ENCODE measurements around the gene HSPA1A. TPM values are rescaled to one million over a fixed set of nuclear protein-coding genes. Genes with fewer than 3 reads are reported as not detected.

HSPA1A gene
- total RNA-seq, 2 experiments from 2014 or later, result 89.8 to 92.7 TPM

DNA sequence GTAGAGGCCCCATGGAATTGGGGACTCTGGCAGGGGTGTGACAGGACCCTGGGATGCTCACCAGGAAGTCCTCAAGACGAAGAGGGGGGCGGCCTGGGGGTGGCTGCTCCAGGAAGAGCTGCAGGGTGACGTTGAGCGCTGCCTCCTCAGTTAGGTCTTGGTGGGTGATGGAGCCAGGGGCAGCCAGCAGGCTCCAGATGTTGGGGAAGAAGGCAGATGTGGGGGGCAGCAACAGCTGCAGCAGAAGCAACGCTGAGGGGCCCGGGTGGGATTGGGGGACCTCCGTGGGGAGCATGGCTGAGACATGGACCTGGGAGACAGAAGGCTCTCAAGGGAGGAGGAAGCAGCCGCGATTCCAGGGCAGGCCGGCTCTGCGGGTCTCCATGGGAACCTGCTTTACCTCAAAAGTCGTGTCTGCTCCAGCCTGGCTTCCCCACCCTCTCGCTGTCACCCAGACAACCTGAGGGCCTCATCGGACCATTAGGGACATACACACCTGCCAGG lies 38.8 kb upstream of the HSPA1A start:
- Mint-ChIP-seq H3K27me3 (no peaks in the 10 kb centered on the region), H3K9me3 (no peaks in the 10 kb centered on the region), H3K4me3 (peak overlapping the region; percentile 51), H3K27ac (peak overlapping the region; percentile 85), H3K4me1 (peaks cover 47% of the 10 kb centered on the region), H3K36me3 (ENCODE audit: low read depth) (peaks cover 12% of the 10 kb centered on the region)
- ChIA-PET POLR2A (no interaction called here), CTCF (interaction anchor here (0.8 to 2.0 kb wide), 4 partner anchors 19 to 47 kb away, joined by 3 to 10 read pairs (median 5); partner anchors contain the start of gene VARS1)
- DNase-seq, result no peak

DNA sequence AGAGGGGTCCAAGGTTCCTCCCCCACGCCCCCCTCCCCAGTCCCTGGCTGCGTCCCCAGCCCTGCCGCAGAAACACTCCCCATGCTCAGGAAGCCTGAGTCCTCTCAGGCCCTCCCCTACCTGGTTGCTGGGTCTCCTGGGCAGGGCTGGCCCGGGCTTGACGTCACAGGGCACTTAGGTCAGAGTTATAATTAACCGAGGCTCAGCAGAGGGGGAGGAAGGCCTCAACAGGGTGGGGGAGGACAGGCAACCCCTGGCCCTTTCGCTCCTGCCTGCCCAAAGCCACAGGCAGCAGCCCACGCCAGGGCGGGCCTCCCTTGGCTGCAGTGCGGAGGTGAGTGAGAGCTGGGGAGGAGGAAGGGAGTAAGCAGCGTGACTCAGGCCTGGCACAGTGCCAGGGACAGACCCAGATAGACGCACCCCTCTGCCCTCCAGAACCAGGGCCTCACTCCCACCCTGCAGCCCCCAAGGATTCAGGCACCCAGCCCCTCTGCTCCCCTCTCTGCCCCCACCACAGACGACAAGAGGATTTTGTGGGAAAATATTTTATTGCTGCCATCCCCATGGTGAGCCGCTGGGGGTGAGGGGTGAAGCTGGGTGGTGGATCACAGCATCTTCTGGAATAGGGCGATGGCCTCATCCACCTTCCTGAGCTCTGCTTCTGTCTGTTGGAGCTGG lies 38.2 kb upstream of the HSPA1A start, which contains the start of gene VWA7:
TSS of gene VWA7 (minus strand) at position 340 of the 678 bp plus-strand sequence. CDS start 549 bp downstream, outside the sequence.
- Mint-ChIP-seq H3K4me1 (peaks cover 43% of the 10 kb centered on the region), H3K36me3 (ENCODE audit: low read depth) (peaks cover 12% of the 10 kb centered on the region), H3K27me3 (no peaks in the 10 kb centered on the region), H3K9me3 (no peaks in the 10 kb centered on the region), H3K4me3 (peak within 1 kb of the TSS; percentile 51), H3K27ac (peak within 1 kb of the TSS; percentile 85)
- POLR2A ChIA-PET, result no interaction called here
- CTCF ChIA-PET, result interaction anchor here (0.6 to 2.0 kb wide), 7 partner anchors 12 to 67 kb away, joined by 3 to 10 read pairs (median 5); partner anchors contain the start of gene VARS1
- peak; percentile 64 for DNase-seq

DNA sequence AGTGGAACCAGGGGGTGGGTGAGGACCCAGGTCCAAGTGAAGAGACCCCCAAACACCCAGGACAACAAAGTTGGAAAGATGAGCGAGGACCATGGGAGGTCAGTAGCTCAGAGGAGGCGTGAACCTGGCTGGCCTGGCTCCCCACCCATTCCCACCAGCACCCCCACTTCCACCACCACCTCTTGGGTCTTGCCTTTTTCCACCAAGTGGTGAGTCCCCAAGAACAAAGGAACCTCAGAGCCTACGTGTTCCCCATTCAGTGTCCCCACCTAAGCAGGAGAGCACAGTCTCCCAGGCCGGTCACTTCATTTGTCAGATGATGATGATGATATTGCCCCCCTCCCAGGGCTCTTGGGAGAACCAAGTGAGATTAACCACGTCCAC lies 37.7 kb upstream of the HSPA1A start:
- DNase-seq, result no peak
- Mint-ChIP-seq H3K4me3 (no peak overlapping the region), H3K9me3 (no peaks in the 10 kb centered on the region), H3K4me1 (peaks cover 39% of the 10 kb centered on the region), H3K27ac (peak overlapping the region; percentile 85), H3K36me3 (ENCODE audit: low read depth) (peaks cover 12% of the 10 kb centered on the region), H3K27me3 (no peaks in the 10 kb centered on the region)
- CTCF ChIA-PET, result interaction anchor here (0.6 to 4.4 kb wide), 10 partner anchors 8 to 66 kb away, joined by 3 to 29 read pairs (median 4); partner anchors contain the start of gene VARS1
- POLR2A ChIA-PET, result no interaction called here

DNA sequence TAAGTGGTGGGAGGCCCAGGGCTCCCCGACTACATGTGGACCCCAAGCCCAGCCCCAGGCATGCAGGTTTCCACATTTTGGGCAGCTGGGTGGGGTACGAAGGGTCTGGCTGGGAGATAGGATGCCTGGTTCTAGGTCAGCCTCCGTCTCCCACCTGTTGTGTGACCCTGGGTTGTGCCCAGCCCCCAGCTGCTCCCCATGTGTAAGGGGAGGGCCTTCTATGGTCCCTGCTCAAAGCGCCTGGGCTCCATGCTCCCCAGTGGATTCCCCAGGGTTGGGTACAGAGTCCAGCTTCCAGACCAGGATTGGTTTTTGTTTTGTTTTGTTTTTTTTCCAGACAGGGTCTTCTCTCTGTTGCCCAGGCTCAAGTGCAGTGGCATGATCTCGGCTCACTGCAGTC lies 37.1 kb upstream of the HSPA1A start:
- Mint-ChIP-seq H3K27ac (no peak overlapping the region), H3K27me3 (no peaks in the 10 kb centered on the region), H3K9me3 (no peaks in the 10 kb centered on the region), H3K36me3 (ENCODE audit: low read depth) (peaks cover 13% of the 10 kb centered on the region), H3K4me3 (no peak overlapping the region), H3K4me1 (peaks cover 34% of the 10 kb centered on the region)
- DNase-seq, result no peak
- ChIA-PET CTCF (interaction anchor here (0.7 to 4.4 kb wide), 7 partner anchors 9 to 66 kb away, joined by 3 to 29 read pairs (median 4); partner anchors contain the start of gene VARS1), POLR2A (interaction anchor here (0.6 kb wide), 1 partner anchor 112 kb away, joined by 3 read pairs; no protein-coding TSS in a partner anchor)

DNA sequence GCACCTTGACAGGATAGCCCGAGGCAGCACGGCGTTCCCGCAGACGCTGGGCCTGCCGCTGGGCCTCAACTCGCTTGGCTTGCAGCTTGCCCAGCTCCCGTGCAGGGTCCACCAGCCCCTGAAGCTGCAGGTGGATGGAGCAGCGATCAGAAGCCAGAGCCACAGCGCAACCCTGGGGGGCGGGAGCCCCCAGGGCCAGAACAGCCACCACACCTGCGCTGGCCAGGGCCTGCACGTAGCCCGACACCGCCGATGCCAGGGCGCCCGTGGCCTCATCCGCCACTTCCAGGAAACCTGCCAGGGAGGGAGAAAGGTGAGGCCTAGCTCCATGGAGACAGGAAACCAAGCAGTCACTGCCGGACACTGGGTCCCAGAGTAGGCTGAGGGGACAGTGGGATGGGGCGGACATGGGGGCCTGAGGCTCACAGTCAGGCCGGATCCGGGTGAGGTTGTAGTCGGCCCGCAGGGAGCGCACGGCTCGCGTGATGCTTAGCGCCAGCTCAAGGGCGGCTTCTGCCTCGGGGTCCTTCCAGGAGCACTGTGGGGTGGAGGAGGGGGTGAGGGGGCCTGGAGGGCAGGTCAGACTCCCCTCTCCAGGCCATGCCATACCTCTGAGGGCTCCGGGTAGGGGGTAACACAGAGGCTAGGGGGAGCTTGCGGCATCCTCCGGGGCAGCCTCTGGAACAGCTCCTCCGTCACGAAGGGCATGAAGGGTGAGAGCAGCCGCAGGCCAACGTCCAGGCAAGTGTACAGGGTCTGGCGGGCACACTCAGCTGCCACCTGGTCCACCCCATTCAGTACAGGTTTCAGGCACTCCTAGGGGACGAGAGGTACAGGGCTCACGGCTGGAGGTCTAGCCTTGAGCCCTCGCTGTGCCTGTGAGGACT lies 36.1 kb upstream of the HSPA1A start:
- H3K4me3 Mint-ChIP-seq, result no peak overlapping the region
- no peaks in the 10 kb centered on the region for H3K9me3 Mint-ChIP-seq
- peaks cover 17% of the 10 kb centered on the region for H3K36me3 Mint-ChIP-seq (ENCODE audit: low read depth)
- no peak for DNase-seq
- H3K4me1 Mint-ChIP-seq, result peaks cover 31% of the 10 kb centered on the region
- H3K27ac Mint-ChIP-seq, result no peak overlapping the region
- ChIA-PET POLR2A (interaction anchor here (0.6 kb wide), 1 partner anchor 113 kb away, joined by 3 read pairs; no protein-coding TSS in a partner anchor), CTCF (interaction anchor here (2.7 to 4.4 kb wide), 2 partner anchors 10 to 16 kb away, joined by 13 to 29 read pairs; partner anchors contain the start of gene VARS1)
- no peaks in the 10 kb centered on the region for H3K27me3 Mint-ChIP-seq

DNA sequence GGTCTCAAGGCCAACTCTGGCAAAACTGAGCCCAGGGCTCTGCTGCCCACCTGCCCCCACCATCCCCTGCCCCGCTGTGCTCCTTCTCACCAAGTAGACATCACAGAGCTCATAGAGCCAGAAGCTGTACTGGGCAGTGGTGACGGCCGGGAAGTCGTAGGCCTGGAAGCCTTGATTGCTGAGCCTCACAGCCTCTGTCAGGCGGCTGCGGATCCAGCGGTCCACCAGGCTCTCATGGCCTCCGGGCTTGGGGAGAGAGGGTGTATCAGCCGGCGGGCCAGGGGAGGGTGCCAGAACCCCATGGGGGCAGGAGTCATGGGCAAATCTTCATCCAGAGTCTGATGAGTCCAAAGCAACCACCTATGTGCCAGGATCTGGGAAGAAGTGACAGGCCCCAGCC lies 35.4 kb upstream of the HSPA1A start:
- no peak overlapping the region for H3K27ac Mint-ChIP-seq
- peaks cover 22% of the 10 kb centered on the region for H3K36me3 Mint-ChIP-seq (ENCODE audit: low read depth)
- peaks cover 29% of the 10 kb centered on the region for H3K4me1 Mint-ChIP-seq
- H3K9me3 Mint-ChIP-seq, result no peaks in the 10 kb centered on the region
- H3K4me3 Mint-ChIP-seq, result no peak overlapping the region
- no peaks in the 10 kb centered on the region for H3K27me3 Mint-ChIP-seq
- CTCF ChIA-PET, result interaction anchor here (2.7 to 4.4 kb wide), 2 partner anchors 10 to 15 kb away, joined by 13 to 29 read pairs; partner anchors contain the start of gene VARS1
- POLR2A ChIA-PET, result no interaction called here
- no peak for DNase-seq

DNA sequence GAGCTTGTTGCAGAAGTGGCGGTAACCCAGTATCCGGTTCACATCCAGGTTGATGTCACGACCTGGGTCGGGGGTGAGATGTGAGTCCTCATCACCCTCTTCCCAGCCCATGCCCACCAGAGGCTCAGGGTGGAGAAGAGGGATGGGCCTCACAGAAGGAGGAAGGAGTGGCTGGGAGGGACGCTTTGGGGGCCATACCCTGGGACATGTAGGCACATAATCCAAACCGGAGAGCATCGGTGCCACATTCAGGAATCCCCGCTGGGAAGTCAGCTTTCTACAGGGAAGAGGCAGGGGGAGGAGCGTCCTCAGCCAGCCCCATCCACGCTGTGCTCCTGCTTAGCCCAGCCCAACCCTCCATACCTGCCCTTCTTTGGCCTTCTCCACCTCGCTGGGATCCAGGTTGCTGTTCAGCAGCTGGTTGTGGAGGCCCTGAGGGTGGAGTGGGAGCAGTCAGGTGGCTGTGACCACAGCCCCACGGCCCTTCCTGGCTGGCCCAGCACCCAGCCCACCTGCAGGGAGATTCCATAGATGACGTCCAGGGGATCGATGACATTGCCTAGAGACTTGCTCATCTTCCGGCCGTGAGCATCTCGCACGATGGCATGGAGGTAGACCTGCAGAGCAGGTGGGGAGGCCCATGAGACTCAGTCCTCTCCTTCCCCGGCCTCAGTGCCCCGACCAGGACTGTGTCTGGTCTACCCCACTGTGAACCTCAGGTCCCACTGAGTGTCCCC lies 34.7 kb upstream of the HSPA1A start:
- Mint-ChIP-seq H3K4me1 (peaks cover 23% of the 10 kb centered on the region), H3K27me3 (no peaks in the 10 kb centered on the region), H3K4me3 (no peak overlapping the region), H3K27ac (no peak overlapping the region), H3K9me3 (no peaks in the 10 kb centered on the region), H3K36me3 (ENCODE audit: low read depth) (peaks cover 22% of the 10 kb centered on the region)
- CTCF ChIA-PET, result interaction anchor here (0.9 to 4.4 kb wide), 3 partner anchors 11 to 28 kb away, joined by 5 to 29 read pairs (median 13); partner anchors contain the start of gene VARS1
- DNase-seq, result no peak
- POLR2A ChIA-PET, result no interaction called here

DNA sequence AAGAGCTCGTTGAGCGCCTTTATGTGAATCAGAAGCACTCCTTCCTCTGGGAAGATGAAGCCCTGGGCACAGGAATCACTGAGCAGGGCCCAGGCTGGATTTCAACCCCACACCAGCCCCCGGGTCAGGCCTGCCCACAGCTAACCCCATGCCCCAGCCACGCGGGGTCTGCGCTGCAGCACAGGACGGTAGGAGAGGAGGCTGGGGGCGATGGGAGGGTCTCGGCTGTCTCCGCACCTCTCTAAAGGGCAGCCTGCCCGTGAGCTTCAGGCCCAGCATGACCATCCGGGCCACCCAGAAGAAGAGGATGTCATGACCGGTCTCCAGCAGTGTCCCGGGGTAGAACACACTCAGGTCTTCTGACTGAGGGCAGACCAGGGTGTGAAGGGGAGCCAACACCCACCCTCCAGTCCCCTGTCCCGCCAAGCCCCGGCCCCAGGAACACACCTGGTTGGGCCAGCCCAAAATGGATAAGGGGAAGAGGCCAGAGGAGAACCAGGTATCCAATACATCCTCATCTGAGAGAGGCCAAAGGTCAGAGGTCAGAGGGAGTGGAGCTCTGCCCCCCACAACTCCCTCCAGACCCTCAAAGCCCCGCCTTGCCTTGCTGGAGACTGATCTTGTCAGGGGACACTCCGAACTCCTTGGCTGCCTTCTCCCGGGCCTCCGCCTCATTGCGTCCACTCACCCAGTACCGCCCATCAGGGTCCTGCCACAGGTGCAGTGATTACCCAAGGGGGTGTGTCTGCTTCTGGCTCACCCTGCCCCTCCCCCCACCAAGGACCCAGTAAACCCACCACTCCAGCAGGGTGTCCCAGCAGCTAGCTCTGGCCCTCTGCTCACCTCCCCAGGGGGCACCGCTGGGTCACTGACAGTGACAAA lies 33.9 kb upstream of the HSPA1A start:
- POLR2A ChIA-PET, result no interaction called here

DNA sequence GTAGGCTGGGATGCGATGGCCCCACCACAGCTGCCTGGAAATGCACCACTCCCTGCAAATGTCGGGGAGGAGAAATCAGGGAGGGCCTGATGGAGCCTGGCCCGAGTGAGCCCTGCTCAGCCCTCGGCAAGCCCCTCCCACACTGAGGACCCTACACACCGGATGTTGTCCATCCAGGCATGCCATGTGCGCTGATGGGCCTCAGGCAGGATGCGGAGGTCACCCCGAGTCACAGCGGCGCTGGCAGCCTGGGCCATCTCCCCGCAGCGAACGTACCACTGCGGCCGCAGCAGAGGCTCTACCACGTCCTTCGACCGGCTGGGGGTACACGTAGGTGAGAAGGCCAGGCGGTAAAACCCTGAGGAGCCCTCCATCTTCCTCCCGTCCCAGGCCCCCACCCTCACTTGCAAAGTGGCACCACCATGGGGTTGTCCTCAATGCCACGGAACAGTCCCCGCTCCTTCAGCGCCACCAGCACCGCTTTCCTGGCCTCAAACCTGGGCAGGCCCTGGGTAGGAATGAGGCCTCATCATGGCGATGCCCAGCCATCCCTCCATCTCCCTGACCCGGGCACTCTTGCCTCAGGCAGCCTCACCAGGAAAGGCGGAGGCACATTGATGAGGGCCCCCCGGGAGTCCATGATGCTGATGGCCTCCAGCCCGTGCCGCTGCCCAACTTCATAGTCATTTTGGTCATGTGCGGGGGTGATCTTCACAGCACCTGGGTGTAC lies 33.1 kb upstream of the HSPA1A start:
- ChIA-PET POLR2A (no interaction called here), CTCF (interaction anchor here (1.0 to 4.4 kb wide), 4 partner anchors 9 to 69 kb away, joined by 3 to 29 read pairs (median 5); no protein-coding TSS in a partner anchor)

More for the DNA sequence above, 33.9 kb upstream of the HSPA1A start:
- no peak overlapping the region for H3K4me3 Mint-ChIP-seq
- no peaks in the 10 kb centered on the region for H3K27me3 Mint-ChIP-seq
- H3K9me3 Mint-ChIP-seq, result no peaks in the 10 kb centered on the region
- no peak for DNase-seq
- H3K27ac Mint-ChIP-seq, result no peak overlapping the region
- H3K4me1 Mint-ChIP-seq, result peaks cover 15% of the 10 kb centered on the region
- peaks cover 22% of the 10 kb centered on the region for H3K36me3 Mint-ChIP-seq (ENCODE audit: low read depth)
- CTCF ChIA-PET, result interaction anchor here (0.9 to 4.4 kb wide), 3 partner anchors 12 to 27 kb away, joined by 5 to 29 read pairs (median 13); partner anchors contain the start of gene VARS1

DNA sequence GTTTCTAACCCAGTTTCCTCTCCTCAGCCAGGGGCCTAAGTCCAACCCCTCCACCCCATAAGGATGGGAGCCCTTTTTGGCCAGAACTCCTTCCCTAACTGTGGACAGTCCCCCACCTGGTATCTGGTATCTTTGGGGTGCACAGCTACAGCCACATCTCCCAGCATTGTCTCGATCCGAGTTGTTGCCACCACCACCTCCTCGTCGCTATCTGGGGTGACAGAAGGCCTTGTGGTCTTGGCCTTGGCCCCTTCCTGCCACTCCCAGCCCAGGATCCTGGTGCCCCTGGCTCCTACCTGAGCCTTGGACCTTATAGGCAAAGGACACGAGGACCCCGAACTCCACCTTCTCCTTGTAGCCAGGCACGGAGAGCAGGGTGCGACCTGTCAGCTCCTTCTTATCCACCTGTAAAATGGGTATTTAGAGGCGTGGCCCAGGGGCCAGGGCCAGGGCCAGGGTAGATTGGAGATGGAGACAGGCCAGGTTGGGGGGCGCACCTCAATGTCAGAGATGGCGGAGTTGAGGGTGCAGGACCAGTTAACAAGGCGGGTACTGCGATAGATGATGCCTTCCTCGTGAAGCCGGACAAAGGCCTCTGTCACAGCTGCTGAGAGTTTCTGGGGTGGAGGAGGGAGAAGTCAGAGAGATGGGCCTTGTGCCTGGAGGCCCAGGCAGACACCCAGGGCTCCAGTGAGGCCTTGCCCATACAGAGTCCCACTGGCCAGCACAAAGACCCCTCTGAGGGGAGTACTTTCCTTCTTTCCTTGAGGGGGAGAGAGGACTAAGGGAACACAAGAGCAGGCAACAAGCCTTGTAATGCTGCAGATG lies 31.0 kb upstream of the HSPA1A start:
- Mint-ChIP-seq H3K9me3 (no peaks in the 10 kb centered on the region), H3K27ac (peak overlapping the region; percentile 47), H3K4me1 (peaks cover 3% of the 10 kb centered on the region), H3K4me3 (no peak overlapping the region), H3K27me3 (no peaks in the 10 kb centered on the region), H3K36me3 (ENCODE audit: low read depth) (peaks cover 24% of the 10 kb centered on the region)
- no peak for DNase-seq
- ChIA-PET POLR2A (no interaction called here), CTCF (interaction anchor here (0.6 to 3.4 kb wide), 6 partner anchors 15 to 89 kb away, joined by 3 to 14 read pairs (median 3); no protein-coding TSS in a partner anchor)

More for the DNA sequence above, 33.1 kb upstream of the HSPA1A start:
- DNase-seq, result no peak
- peaks cover 7% of the 10 kb centered on the region for H3K4me1 Mint-ChIP-seq
- no peak overlapping the region for H3K4me3 Mint-ChIP-seq
- H3K27me3 Mint-ChIP-seq, result no peaks in the 10 kb centered on the region
- no peak overlapping the region for H3K27ac Mint-ChIP-seq
- no peaks in the 10 kb centered on the region for H3K9me3 Mint-ChIP-seq
- H3K36me3 Mint-ChIP-seq (ENCODE audit: low read depth), result peaks cover 24% of the 10 kb centered on the region

Data from activated CD4-positive, alpha-beta T cell treated with anti-CD3 and anti-CD28 coated beads, Interleukin-2, amount 10 ng/mL, durations not matched to agents 7 days and 5 days (primary cell).